GM13977 (cell line): ENCODE measurements around the gene ATXN10.

Experiments used
- DNase-seq: peaks from one replicate; pipeline ENCODE4 v3.0.0; 2012; ENCODE audit warnings: low spot score
- CTCF ChIP-seq: IDR thresholded peaks from 2 replicates; pipeline ENCODE4 v1.5.1; 2012; ENCODE audit warnings: mild to moderate bottlenecking, control low read depth; ENCODE audit not compliant: insufficient read depth; ENCODE audit errors: extremely low read depth, missing control alignments
- in situ Hi-C: fragments of 300-500 bp; cut with MboI; formaldehyde crosslinking; loops from one replicate; pipeline ENCODE4 v1.12.0; 2022; ENCODE audit warnings: low sequenced_read_pairs, low pct_unique_long_range_greater_than_20kb, mixed read lengths, inconsistent platforms; ENCODE audit not compliant: unreplicated experiment

The ATXN10 gene

DNA sequence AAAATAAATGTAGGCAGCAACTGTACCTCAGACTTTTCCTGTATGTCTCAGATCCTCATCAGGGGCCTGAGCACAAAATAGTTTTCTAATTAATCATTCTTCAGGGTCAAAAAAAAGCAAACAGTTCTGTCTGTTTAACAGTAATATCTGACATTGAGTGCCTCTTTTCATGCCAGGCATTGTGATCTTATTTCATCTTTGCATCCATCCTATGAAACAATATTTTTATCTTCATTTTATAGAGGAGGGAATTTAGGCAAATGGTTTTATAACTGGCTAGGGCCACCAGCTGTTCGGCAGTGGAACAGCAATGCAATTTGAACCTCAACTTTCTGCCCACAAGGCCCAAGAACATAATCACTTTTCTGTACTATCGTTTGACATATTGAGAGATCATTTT is 159.8 kb downstream of the ATXN10 start:
- TF ChIP-seq CTCF: peak; percentile 35
- no peak for DNase-seq
- in situ Hi-C loops: no loop called here

- in situ Hi-C loops: no loop called here
- no peak for DNase-seq
- no peak for TF ChIP-seq CTCF
Measured at GRCh38 chr22:45832180-45832579, 160.5 kb downstream of the ATXN10 start.

GRCh38 chr22:45832959-45833580 is 161.4 kb downstream of the ATXN10 start:
- no peak for DNase-seq
- no peak for TF ChIP-seq CTCF
- in situ Hi-C loops: no loop called here

DNA sequence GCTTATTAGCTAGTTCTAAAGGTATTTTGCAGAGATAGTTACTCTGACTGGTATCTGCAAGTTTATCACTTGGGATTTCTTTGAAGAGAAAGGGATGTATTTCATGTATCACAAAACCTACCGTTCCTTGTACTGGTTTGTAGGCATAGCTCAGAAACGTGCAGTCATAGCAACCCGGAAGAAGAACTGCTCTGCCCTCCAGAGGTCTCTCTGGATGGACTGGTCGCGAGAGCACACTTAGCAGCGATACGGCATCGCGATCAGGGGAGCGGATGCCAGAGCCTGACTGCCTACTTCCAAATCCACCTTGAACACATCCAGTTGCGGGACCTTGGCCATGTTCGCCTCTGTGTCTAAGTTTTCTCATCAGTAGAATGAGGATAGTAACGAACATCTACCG is 162.0 kb downstream of the ATXN10 start:
- no peak for DNase-seq
- in situ Hi-C loops: no loop called here
- TF ChIP-seq CTCF: no peak

GRCh38 chr22:45834241-45834640 is 162.6 kb downstream of the ATXN10 start:
- no peak for TF ChIP-seq CTCF
- in situ Hi-C loops: no loop called here
- no peak for DNase-seq

DNA sequence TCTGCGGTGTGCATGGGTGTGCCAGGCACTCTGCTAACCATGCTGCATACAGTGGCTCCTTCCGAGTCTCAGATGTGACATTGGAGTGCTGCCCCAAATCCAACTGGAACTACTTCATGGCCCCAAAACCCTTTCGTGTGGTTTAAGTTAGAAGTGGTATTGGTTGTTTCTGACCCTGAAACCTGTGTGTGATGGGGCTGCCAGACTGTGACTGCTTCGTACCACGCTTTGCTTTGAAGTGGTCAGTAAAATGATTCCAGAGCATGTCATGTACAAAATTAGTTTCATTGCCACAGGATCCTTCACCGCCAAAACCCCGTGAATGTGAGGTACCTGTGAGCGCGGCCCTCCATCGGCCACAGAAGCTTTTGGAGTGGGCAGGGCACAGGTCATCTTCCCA is 163.2 kb downstream of the ATXN10 start:
- TF ChIP-seq CTCF: no peak
- no peak for DNase-seq
- in situ Hi-C loops: no loop called here
